Adrenal gland (tissue), 12 donors: ENCODE data around the gene HPS1. TPM values are rescaled to one million over a fixed set of nuclear protein-coding genes. Genes with fewer than 3 reads are reported as not detected.

ENCODE experiments used
- DNase-seq, 7 donors: peaks; one replicate each; pipeline ENCODE4 v3.0.0-alpha.2; 2019 to 2020
- H3K27ac ChIP-seq, 5 donors: fragments of 200-600 bp; sonication (generic) in 4 of 5; 1 replicate in 3 of 5; 2 replicates in 2 of 5; pipeline versions ENCODE4 v1.5.1 to v1.8.0; 2016 to 2020; ENCODE audit warnings: mild to moderate bottlenecking in 1 of 5
- H3K27me3 ChIP-seq: fragments of 200-600 bp; 2 replicates; pipeline ENCODE4 v1.8.0; 2021
- H3K36me3 ChIP-seq, 2 donors: fragments of 200-600 bp; replicated peaks in 1 of 2; 1 replicate in 1 of 2; 2 replicates in 1 of 2; pipeline versions ENCODE4 v1.5.1 to v1.8.0; 2018 to 2022
- H3K4me1 ChIP-seq, 2 donors: fragments of 200-600 bp; replicated peaks in 1 of 2; 1 replicate in 1 of 2; 2 replicates in 1 of 2; pipeline versions ENCODE4 v1.5.1 to v1.8.0; 2018 to 2021
- H3K4me3 ChIP-seq, 4 donors: fragments of 200-600 bp; sonication (generic) in 3 of 4; one replicate each; pipeline ENCODE4 v1.5.1; 2016 to 2018
- H3K9me3 ChIP-seq, 3 donors: fragments of 200-600 bp; sonication (generic) in 1 of 3; replicated peaks in 1 of 3; 1 replicate in 2 of 3; 2 replicates in 1 of 3; pipeline versions ENCODE4 v1.5.1 to v1.8.0; 2016 to 2021
- CTCF ChIP-seq, 6 experiments: fragments of 450-650 bp in 4 of 6; fragments of 200-600 bp in 2 of 6; sonication (generic) in 1 of 6; IDR thresholded peaks; 1 replicate in 5 of 6; 2 replicates in 1 of 6; pipeline versions ENCODE4 v1.5.1 to v1.8.0; 2016 to 2021; ENCODE audit warnings: antibody characterized with exemption in 6 of 6, mild to moderate bottlenecking in 2 of 6, moderate library complexity in 1 of 6
- POLR2A ChIP-seq, 2 donors: fragments of 450-650 bp; IDR thresholded peaks; one replicate each; pipeline ENCODE4 v1.6.1; 2017; ENCODE audit warnings: antibody characterized with exemption in 2 of 2, mild to moderate bottlenecking in 2 of 2, moderate library complexity in 1 of 2
- WGBS, 4 donors: extraction: QIAGEN DNeasy Blood & Tissue Kit in 2 of 4; methylation state at CpG; one replicate each; pipeline versions ENCODE4 v1.1.5 to v1.1.7; 2013 to 2017; 5-methylcytosine and 5-hydroxymethylcytosine counted together
- intact Hi-C, 2 donors: fragments of 100-400 bp; cut with DNase I; formaldehyde crosslinking; loops; one replicate each; pipeline versions ENCODE4 v1.14.1 to v1.15.0; 2022 to 2023
- polyA plus RNA-seq, 3 donors: library from polyadenylated mRNA; stranded (reverse); fragments of 200-250 nt in 2 of 3; fragments of 350-450 nt in 1 of 3; fragmentation: Illumina TruSeq in 1 of 3; extraction: RNeasy Lipid Tissue Mini Kit (QIAGEN cat#74804) in 1 of 3; gene quantifications; one replicate each; pipeline ENCODE4 v1.2.3, GENCODE V29; 2013 to 2014
- total RNA-seq, 9 donors: library from RNA; depleted of rRNA in 4 of 9; stranded (reverse); fragments of >200 nt in 4 of 9; fragments of 120-200 nt in 1 of 9; fragmentation: NEBNext Ultra II Directional in 1 of 9; extraction: Animal tissue kit (Norgen Biotek cat#: 25700) in 1 of 9; gene quantifications; one replicate each; pipeline versions ENCODE4 v1.1.0 to v1.2.4, GENCODE V29; 2013 to 2023
- donor health status: healthy with polysubstance abuse.
- donor health status: Bipolar disorder and iron deficiency.
- donor health status: DM: yes; HTN: yes; CAD: no.
- donor health status: DM: no; HTN: no; CAD: no.
- donor health status: DM: no; HTN: no; CAD: no.
- donor health status: DM: yes; HTN: yes; CAD: no.

Gene HPS1
- total and polyA plus RNA-seq, 12 donors: 28.6 to 95.6 (median 70.3) TPM

- intact Hi-C loops: no loop called here
- 50 to 58% (median 56%) methylated on average over 13 to 14 of the region's 14 CpGs for WGBS, 4 donors
These were observed 75.6 kb downstream of the HPS1 start for GRCh38 chr10:98370831-98371820.

GRCh38 chr10:98369801-98370200 lies 76.9 kb downstream of the HPS1 start:
- no peaks in the 10 kb centered on the region for H3K9me3 ChIP-seq
- intact Hi-C loops: no loop called here
- H3K4me3 ChIP-seq: no peak overlapping the region
- H3K27me3 ChIP-seq: no peaks in the 10 kb centered on the region
- no peaks in the 10 kb centered on the region for H3K36me3 ChIP-seq
- TF ChIP-seq CTCF (IDR thresholded peaks at IDR 0.05) (no peak), POLR2A (IDR thresholded peaks at IDR 0.05) (no peak)
- DNase-seq: no peak
- 78 to 87% (median 86%) methylated on average over 7 of the region's 7 CpGs for WGBS, 4 donors
- no peaks in the 10 kb centered on the region for H3K4me1 ChIP-seq
- H3K27ac ChIP-seq: no peak overlapping the region

More at GRCh38 chr10:98370831-98371820, 75.6 kb downstream of the HPS1 start:
- H3K36me3 ChIP-seq: no peaks in the 10 kb centered on the region
- no peaks in the 10 kb centered on the region for H3K27me3 ChIP-seq
- H3K4me3 ChIP-seq: no peak overlapping the region
- no peaks in the 10 kb centered on the region for H3K4me1 ChIP-seq
- no peak overlapping the region for H3K27ac ChIP-seq
- DNase-seq: no peak
- TF ChIP-seq POLR2A (IDR thresholded peaks at IDR 0.05): no peak
- TF ChIP-seq CTCF (IDR thresholded peaks at IDR 0.05): no peak
- no peaks in the 10 kb centered on the region for H3K9me3 ChIP-seq

GRCh38 chr10:98368644-98369043 lies 78.1 kb downstream of the HPS1 start:
- Histone ChIP-seq H3K27ac (no peak overlapping the region), H3K36me3 (no peaks in the 10 kb centered on the region), H3K9me3 (no peaks in the 10 kb centered on the region), H3K4me3 (no peak overlapping the region), H3K4me1 (no peaks in the 10 kb centered on the region), H3K27me3 (no peaks in the 10 kb centered on the region)
- 81 to 97% (median 92%) methylated on average over 2 of the region's 2 CpGs for WGBS, 4 donors
- no peak for DNase-seq
- TF ChIP-seq POLR2A (IDR thresholded peaks at IDR 0.05) (no peak), CTCF (IDR thresholded peaks at IDR 0.05) (no peak)
- intact Hi-C loops: no loop called here

- Histone ChIP-seq H3K4me3 (no peak overlapping the region), H3K27ac (no peak overlapping the region), H3K36me3 (no peaks in the 10 kb centered on the region), H3K9me3 (no peaks in the 10 kb centered on the region), H3K4me1 (no peaks in the 10 kb centered on the region), H3K27me3 (no peaks in the 10 kb centered on the region)
- DNase-seq: no peak
- WGBS, 4 donors: 90 to 91% (median 90%) methylated on average over 19 of the region's 19 CpGs
- no peak for TF ChIP-seq CTCF (IDR thresholded peaks at IDR 0.05)
- TF ChIP-seq POLR2A (IDR thresholded peaks at IDR 0.05): no peak
- intact Hi-C loops: no loop called here
These were observed 78.9 kb downstream of the HPS1 start for GRCh38 chr10:98367604-98368451.
